Caki2 (cell line): ENCODE measurements around the gene LETM1. TPM values are rescaled to one million over a fixed set of nuclear protein-coding genes. Genes with fewer than 3 reads are reported as not detected.

Experiments used
- DNase-seq: peaks from one replicate; pipeline ENCODE4 v3.0.0-alpha.2; 2015; ENCODE audit warnings: low read depth
- in situ Hi-C: cut with HindIII; loops from 2 replicates; pipeline ENCODE4 v1.10.0; 2016; ENCODE audit warnings: low sequenced_read_pairs, low pct_unique_long_range_greater_than_20kb, mixed read lengths
- total RNA-seq: library from RNA; depleted of rRNA; stranded (reverse); fragments of >200 nt; shearing (Covaris generic); gene quantifications from 2 replicates; pipeline ENCODE4 v1.2.3, GENCODE V29; 2014; ENCODE audit warnings: low replicate concordance

Gene LETM1
- total RNA-seq, 1 experiment from 2014 or later = 28.1 TPM

GRCh38 chr4:1792158-1792831 is 63.7 kb downstream of the LETM1 start:
- in situ Hi-C loops = no loop called here
- DNase-seq = no peak

GRCh38 chr4:1790005-1790404 is 66.0 kb downstream of the LETM1 start:
- in situ Hi-C loops = no loop called here
- DNase-seq = no peak

GRCh38 chr4:1789552-1789951 is 66.4 kb downstream of the LETM1 start:
- in situ Hi-C loops = no loop called here

GRCh38 chr4:1788254-1788973 is 67.5 kb downstream of the LETM1 start:
- DNase-seq = no peak
- in situ Hi-C loops = no loop called here

More at GRCh38 chr4:1789552-1789951, 66.4 kb downstream of the LETM1 start:
- DNase-seq = no peak

GRCh38 chr4:1787411-1788077 is 68.4 kb downstream of the LETM1 start:
- in situ Hi-C loops = no loop called here
- DNase-seq = no peak

GRCh38 chr4:1786544-1787362 is 69.2 kb downstream of the LETM1 start:
- DNase-seq = no peak
- in situ Hi-C loops = no loop called here

- in situ Hi-C loops = no loop called here
- no peak for DNase-seq
Observed at GRCh38 chr4:1785592-1785991, 70.4 kb downstream of the LETM1 start.

- in situ Hi-C loops = no loop called here
- no peak for DNase-seq
Observed at GRCh38 chr4:1784789-1785591, 71.0 kb downstream of the LETM1 start.

GRCh38 chr4:1784395-1784788 is 71.6 kb downstream of the LETM1 start:
- DNase-seq = no peak
- in situ Hi-C loops = no loop called here

GRCh38 chr4:1783970-1784369 is 72.0 kb downstream of the LETM1 start:
- no peak for DNase-seq
- in situ Hi-C loops = no loop called here

GRCh38 chr4:1783015-1783414 is 72.9 kb downstream of the LETM1 start:
- no peak for DNase-seq
- in situ Hi-C loops = no loop called here

GRCh38 chr4:1780435-1780834 is 75.5 kb downstream of the LETM1 start:
- in situ Hi-C loops = no loop called here
- no peak for DNase-seq

GRCh38 chr4:1779588-1780382 is 76.2 kb downstream of the LETM1 start:
- DNase-seq = no peak
- in situ Hi-C loops = no loop called here

GRCh38 chr4:1778642-1779392 is 77.1 kb downstream of the LETM1 start:
- no peak for DNase-seq
- in situ Hi-C loops = no loop called here

- peak; percentile 53 for DNase-seq
- in situ Hi-C loops = no loop called here
Observed at GRCh38 chr4:1777822-1778641, 77.9 kb downstream of the LETM1 start.
